SU-DHL-6 (cell line): ENCODE data around the gene ALX4.

Source experiments
- CTCF ChIP-seq: fragments of 200-600 bp; sonication (generic); IDR thresholded peaks from one replicate; pipeline ENCODE4 v1.5.1; 2017; ENCODE audit warnings: antibody characterized with exemption, mild to moderate bottlenecking, low read length, moderate library complexity; ENCODE audit not compliant: insufficient read depth, poor library complexity, severe bottlenecking
- EZH2phosphoT487 ChIP-seq: fragments of 200-600 bp; sonication (generic), shearing (Covaris generic); conservative IDR thresholded peaks from 2 replicates; pipeline ENCODE4 v1.6.1; 2018; ENCODE audit warnings: mild to moderate bottlenecking, antibody characterized with exemption, low read length, moderate library complexity, mixed read lengths

- TF ChIP-seq CTCF (no peak), EZH2phosphoT487 (no peak)
Measured at GRCh38 chr11:44280257-44280656, 29.7 kb downstream of the ALX4 start.
